ENCODE results near the gene SLC38A3. TPM values are rescaled to one million over a fixed set of nuclear protein-coding genes. Genes with fewer than 3 reads are reported as not detected.

The SLC38A3 gene
- total and polyA plus RNA-seq, 2 experiments from 2014 or later: 0.36 TPM; not detected in 1

DNA sequence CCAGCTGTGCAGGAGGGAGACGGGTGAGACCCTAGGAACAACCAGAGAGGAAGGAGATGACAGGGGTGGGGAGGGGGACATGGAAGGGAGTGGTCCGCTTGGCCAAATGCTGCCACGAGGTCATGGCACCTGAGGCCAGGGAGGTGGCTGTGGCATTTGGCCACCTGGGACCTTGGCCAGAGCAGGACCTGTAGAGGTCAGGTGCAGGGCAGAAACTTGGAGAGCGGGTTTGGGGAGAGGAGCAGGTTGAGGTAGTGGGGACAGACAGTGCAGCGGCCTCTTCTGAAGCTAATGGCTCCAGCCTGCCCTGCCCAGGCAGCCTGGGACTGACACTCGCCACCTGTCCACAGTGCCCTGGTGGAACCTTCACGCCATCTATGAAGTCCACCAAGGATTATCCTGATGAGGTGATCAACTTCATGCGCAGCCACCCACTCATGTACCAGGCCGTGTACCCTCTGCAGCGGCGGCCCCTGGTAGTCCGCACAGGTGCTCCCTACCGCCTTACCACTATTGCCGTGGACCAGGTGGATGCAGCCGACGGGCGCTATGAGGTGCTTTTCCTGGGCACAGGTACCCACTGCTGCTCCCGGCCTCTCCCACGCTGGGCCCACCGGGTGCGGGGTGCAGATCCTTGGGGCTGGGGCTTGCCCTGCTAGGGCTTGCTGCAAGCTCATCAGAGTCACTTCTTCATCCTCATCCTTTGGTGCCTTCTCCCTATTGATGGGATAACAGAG lies 20.7 kb upstream of the SLC38A3 start:
- no peaks in the 10 kb centered on the region for H3K4me1 ChIP-seq (ENCODE audit: insufficient read depth)
- TF ChIP-seq EZH2 (IDR thresholded peaks at IDR 0.05; ENCODE audit: insufficient read depth, poor library complexity, severe bottlenecking): no peak
- TF ChIP-seq EZH2phosphoT487 (IDR thresholded peaks at IDR 0.05; ENCODE audit: insufficient read depth, low read depth): no peak
- WGBS, 2 experiments (ENCODE audit: low coverage in 1 of 2, low lambda C conversion rate in 2 of 2, missing lambda C conversion rate in 2 of 2): 91 to 92% methylated on average over 21 of the region's 21 CpGs

DNA sequence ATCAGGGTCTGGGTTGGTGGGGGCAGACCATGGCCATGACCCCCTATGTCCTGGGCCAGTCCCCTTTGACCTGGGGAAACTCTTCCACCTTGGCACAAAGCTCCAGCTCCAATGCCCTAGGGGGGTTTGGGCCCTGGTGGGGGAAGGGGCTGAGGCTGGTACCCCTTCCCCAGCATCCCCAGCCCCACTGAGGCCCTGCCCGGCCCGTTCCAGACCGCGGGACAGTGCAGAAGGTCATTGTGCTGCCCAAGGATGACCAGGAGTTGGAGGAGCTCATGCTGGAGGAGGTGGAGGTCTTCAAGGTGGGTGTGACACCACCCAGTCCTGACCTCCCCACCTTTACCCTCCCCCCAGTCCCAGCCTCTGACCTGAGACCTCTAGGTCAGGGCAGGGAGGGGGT lies 19.8 kb upstream of the SLC38A3 start:
- WGBS, 2 experiments (ENCODE audit: low coverage in 1 of 2, low lambda C conversion rate in 2 of 2, missing lambda C conversion rate in 2 of 2): 95 to 96% methylated on average over 4 of the region's 4 CpGs

More for the DNA sequence above, 20.7 kb upstream of the SLC38A3 start:
- DNase-seq: no peak
- H3K27me3 ChIP-seq (replicated peaks; ENCODE audit: insufficient read depth): no peaks in the 10 kb centered on the region
- H3K9me3 ChIP-seq (ENCODE audit: low read depth): no peaks in the 10 kb centered on the region
- H3K79me2 ChIP-seq (ENCODE audit: insufficient read depth): no peaks in the 10 kb centered on the region
- no peaks in the 10 kb centered on the region for H3K9me2 ChIP-seq (ENCODE audit: insufficient read depth)
- in situ Hi-C loops (cut with MboI): loop anchor here (10.0 kb wide), 1 partner anchor 60 kb away; no protein-coding TSS in a partner anchor
- no peak overlapping the region for H3K4me2 ChIP-seq (ENCODE audit: unreplicated experiment)
- no peaks in the 10 kb centered on the region for H3K36me3 ChIP-seq (ENCODE audit: low read depth)
- H3K27ac ChIP-seq: no peak overlapping the region
- H3F3A ChIP-seq (ENCODE audit: insufficient read depth): no peaks in the 10 kb centered on the region
- H3K9ac ChIP-seq: no peak overlapping the region
- H3K4me3 ChIP-seq: no peak overlapping the region
- H2AFZ ChIP-seq: no peak overlapping the region
- H4K20me1 ChIP-seq (ENCODE audit: insufficient read depth): no peaks in the 10 kb centered on the region

DNA sequence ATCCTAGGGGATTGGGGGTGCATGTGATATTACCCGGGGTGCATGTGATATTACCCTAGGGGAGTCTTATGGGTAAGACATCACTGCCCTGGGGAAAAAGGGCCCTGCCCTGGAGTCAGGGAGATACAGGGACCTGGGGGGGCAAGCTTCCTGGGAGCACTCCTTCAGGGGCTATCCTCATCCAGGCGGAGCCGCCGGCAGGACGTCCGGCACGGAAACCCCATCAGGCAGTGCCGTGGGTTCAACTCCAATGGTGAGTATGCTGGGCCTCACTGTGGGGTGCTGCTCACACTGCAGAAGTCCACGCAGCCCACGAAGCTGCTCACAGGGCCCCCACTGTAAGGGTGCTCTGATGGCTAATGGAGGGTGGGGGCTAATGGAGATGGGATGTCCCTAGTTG lies 19.0 kb upstream of the SLC38A3 start:
- no peak overlapping the region for H3K4me3 ChIP-seq
- no peak overlapping the region for H3K4me2 ChIP-seq (ENCODE audit: unreplicated experiment)
- no peaks in the 10 kb centered on the region for H3K79me2 ChIP-seq (ENCODE audit: insufficient read depth)
- no peak overlapping the region for H3K9ac ChIP-seq
- TF ChIP-seq EZH2 (IDR thresholded peaks at IDR 0.05; ENCODE audit: insufficient read depth, poor library complexity, severe bottlenecking) (no peak), EZH2phosphoT487 (IDR thresholded peaks at IDR 0.05; ENCODE audit: insufficient read depth, low read depth) (no peak)
- H3F3A ChIP-seq (ENCODE audit: insufficient read depth): no peaks in the 10 kb centered on the region
- H3K27ac ChIP-seq: no peak overlapping the region
- in situ Hi-C loops (cut with MboI): loop anchor here (10.0 kb wide), 1 partner anchor 61 kb away; no protein-coding TSS in a partner anchor
- no peaks in the 10 kb centered on the region for H3K27me3 ChIP-seq (replicated peaks; ENCODE audit: insufficient read depth)
- no peak overlapping the region for H2AFZ ChIP-seq
- H3K4me1 ChIP-seq (ENCODE audit: insufficient read depth): no peaks in the 10 kb centered on the region
- no peaks in the 10 kb centered on the region for H3K36me3 ChIP-seq (ENCODE audit: low read depth)
- no peaks in the 10 kb centered on the region for H3K9me3 ChIP-seq (ENCODE audit: low read depth)
- no peaks in the 10 kb centered on the region for H4K20me1 ChIP-seq (ENCODE audit: insufficient read depth)
- WGBS, 2 experiments (ENCODE audit: low coverage in 1 of 2, low lambda C conversion rate in 2 of 2, missing lambda C conversion rate in 2 of 2): 95% methylated on average over 10 of the region's 10 CpGs
- H3K9me2 ChIP-seq (ENCODE audit: insufficient read depth): no peaks in the 10 kb centered on the region
- no peak for DNase-seq

More for the DNA sequence above, 19.8 kb upstream of the SLC38A3 start:
- Histone ChIP-seq H3K4me2 (ENCODE audit: unreplicated experiment) (no peak overlapping the region), H4K20me1 (ENCODE audit: insufficient read depth) (no peaks in the 10 kb centered on the region), H3K27ac (no peak overlapping the region), H3K27me3 (replicated peaks; ENCODE audit: insufficient read depth) (no peaks in the 10 kb centered on the region), H3K9ac (no peak overlapping the region), H3K4me1 (ENCODE audit: insufficient read depth) (no peaks in the 10 kb centered on the region), H3F3A (ENCODE audit: insufficient read depth) (no peaks in the 10 kb centered on the region), H3K9me2 (ENCODE audit: insufficient read depth) (no peaks in the 10 kb centered on the region), H3K79me2 (ENCODE audit: insufficient read depth) (no peaks in the 10 kb centered on the region), H3K4me3 (no peak overlapping the region), H2AFZ (no peak overlapping the region), H3K9me3 (ENCODE audit: low read depth) (no peaks in the 10 kb centered on the region), H3K36me3 (ENCODE audit: low read depth) (no peaks in the 10 kb centered on the region)
- no peak for DNase-seq
- in situ Hi-C loops (cut with MboI): loop anchor here (10.0 kb wide), 1 partner anchor 60 kb away; no protein-coding TSS in a partner anchor
- no peak for TF ChIP-seq EZH2 (IDR thresholded peaks at IDR 0.05; ENCODE audit: insufficient read depth, poor library complexity, severe bottlenecking)
- TF ChIP-seq EZH2phosphoT487 (IDR thresholded peaks at IDR 0.05; ENCODE audit: insufficient read depth, low read depth): no peak

- Histone ChIP-seq H3K27ac (no peak overlapping the region), H3K4me2 (ENCODE audit: unreplicated experiment) (no peak overlapping the region), H3K36me3 (ENCODE audit: low read depth) (no peaks in the 10 kb centered on the region), H3K79me2 (ENCODE audit: insufficient read depth) (no peaks in the 10 kb centered on the region), H3K4me1 (ENCODE audit: insufficient read depth) (no peaks in the 10 kb centered on the region), H3K9me2 (ENCODE audit: insufficient read depth) (no peaks in the 10 kb centered on the region), H3F3A (ENCODE audit: insufficient read depth) (no peaks in the 10 kb centered on the region), H3K27me3 (replicated peaks; ENCODE audit: insufficient read depth) (no peaks in the 10 kb centered on the region), H3K9me3 (ENCODE audit: low read depth) (no peaks in the 10 kb centered on the region), H4K20me1 (ENCODE audit: insufficient read depth) (no peaks in the 10 kb centered on the region), H3K4me3 (no peak overlapping the region), H2AFZ (no peak overlapping the region), H3K9ac (no peak overlapping the region)
- WGBS, 2 experiments (ENCODE audit: low coverage in 1 of 2, low lambda C conversion rate in 2 of 2, missing lambda C conversion rate in 2 of 2): 89 to 94% methylated on average over 18 to 19 of the region's 19 CpGs
- in situ Hi-C loops (cut with MboI): loop anchor here (10.0 kb wide), 1 partner anchor 63 kb away; no protein-coding TSS in a partner anchor
- no peak for TF ChIP-seq EZH2 (IDR thresholded peaks at IDR 0.05; ENCODE audit: insufficient read depth, poor library complexity, severe bottlenecking)
- TF ChIP-seq EZH2phosphoT487 (IDR thresholded peaks at IDR 0.05; ENCODE audit: insufficient read depth, low read depth): no peak
- DNase-seq: no peak
Measured at GRCh38 chr3:50187750-50188149, 17.3 kb upstream of the SLC38A3 start.

Data from GM23248 (cell line).